Measurements from ENCODE around the gene C2orf42. TPM values are rescaled to one million over a fixed set of nuclear protein-coding genes. Genes with fewer than 3 reads are reported as not detected.
A peak's percentile ranks its signal among the peaks of the same experiment; 100 is the strongest.
"Not testable (repeated sequence)": the region's sequence is repeated elsewhere in the genome, so short reads cannot be mapped to it uniquely, and the experiment has no call there.

The C2orf42 gene
- total RNA-seq, 1 experiment from 2014 or later, result 6.8 TPM

- Mint-ChIP-seq H3K27ac (peak overlapping the region; percentile 97), H3K27me3 (ENCODE audit: low read depth) (no peaks in the 10 kb centered on the region; the same call in 1 of the 2 replicates), H3K9me3 (no peaks in the 10 kb centered on the region), H3K4me3 (peak overlapping the region; percentile 85), H3K4me1 (peaks cover 14% of the 10 kb centered on the region), H3K36me3 (no peaks in the 10 kb centered on the region)
- DNase-seq (ENCODE audit: low spot score) (no peak), ATAC-seq (no peak)
- ChIA-PET POLR2A (interaction anchor here (0.5 to 1.6 kb wide), 8 partner anchors 11 to 277 kb away, joined by 3 to 13 read pairs (median 4); partner anchors contain the start of genes MXD1 and PCYOX1), CTCF (interaction anchor here (0.7 to 1.8 kb wide), 10 partner anchors 11 to 466 kb away, joined by 3 to 12 read pairs (median 4); partner anchors contain the start of genes MXD1, PCYOX1 and SNRPG)
- TF ChIP-seq, protein P1, sequence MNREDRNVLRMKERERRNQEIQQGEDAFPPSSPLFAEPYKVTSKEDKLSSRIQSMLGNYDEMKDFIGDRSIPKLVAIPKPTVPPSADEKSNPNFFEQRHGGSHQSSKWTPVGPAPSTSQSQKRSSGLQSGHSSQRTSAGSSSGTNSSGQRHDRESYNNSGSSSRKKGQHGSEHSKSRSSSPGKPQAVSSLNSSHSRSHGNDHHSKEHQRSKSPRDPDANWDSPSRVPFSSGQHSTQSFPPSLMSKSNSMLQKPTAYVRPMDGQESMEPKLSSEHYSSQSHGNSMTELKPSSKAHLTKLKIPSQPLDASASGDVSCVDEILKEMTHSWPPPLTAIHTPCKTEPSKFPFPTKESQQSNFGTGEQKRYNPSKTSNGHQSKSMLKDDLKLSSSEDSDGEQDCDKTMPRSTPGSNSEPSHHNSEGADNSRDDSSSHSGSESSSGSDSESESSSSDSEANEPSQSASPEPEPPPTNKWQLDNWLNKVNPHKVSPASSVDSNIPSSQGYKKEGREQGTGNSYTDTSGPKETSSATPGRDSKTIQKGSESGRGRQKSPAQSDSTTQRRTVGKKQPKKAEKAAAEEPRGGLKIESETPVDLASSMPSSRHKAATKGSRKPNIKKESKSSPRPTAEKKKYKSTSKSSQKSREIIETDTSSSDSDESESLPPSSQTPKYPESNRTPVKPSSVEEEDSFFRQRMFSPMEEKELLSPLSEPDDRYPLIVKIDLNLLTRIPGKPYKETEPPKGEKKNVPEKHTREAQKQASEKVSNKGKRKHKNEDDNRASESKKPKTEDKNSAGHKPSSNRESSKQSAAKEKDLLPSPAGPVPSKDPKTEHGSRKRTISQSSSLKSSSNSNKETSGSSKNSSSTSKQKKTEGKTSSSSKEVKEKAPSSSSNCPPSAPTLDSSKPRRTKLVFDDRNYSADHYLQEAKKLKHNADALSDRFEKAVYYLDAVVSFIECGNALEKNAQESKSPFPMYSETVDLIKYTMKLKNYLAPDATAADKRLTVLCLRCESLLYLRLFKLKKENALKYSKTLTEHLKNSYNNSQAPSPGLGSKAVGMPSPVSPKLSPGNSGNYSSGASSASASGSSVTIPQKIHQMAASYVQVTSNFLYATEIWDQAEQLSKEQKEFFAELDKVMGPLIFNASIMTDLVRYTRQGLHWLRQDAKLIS (CRISPR knock-in tag; IDR thresholded peaks at IDR 0.05; ENCODE audit: borderline replicate concordance), result no peak
- TF ChIP-seq, protein P2, sequence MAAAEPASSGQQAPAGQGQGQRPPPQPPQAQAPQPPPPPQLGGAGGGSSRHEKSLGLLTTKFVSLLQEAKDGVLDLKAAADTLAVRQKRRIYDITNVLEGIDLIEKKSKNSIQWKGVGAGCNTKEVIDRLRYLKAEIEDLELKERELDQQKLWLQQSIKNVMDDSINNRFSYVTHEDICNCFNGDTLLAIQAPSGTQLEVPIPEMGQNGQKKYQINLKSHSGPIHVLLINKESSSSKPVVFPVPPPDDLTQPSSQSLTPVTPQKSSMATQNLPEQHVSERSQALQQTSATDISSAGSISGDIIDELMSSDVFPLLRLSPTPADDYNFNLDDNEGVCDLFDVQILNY (CRISPR knock-in tag; IDR thresholded peaks at IDR 0.05), result no peak
- TF ChIP-seq SMAD3 (CRISPR knock-in tag; IDR thresholded peaks at IDR 0.05; ENCODE audit: borderline replicate concordance), result no peak
Measured at GRCh38 chr2:70191244-70191735, 471 bp upstream of the C2orf42 start.

- Mint-ChIP-seq H3K4me3 (no peak overlapping the region), H3K4me1 (peaks cover 14% of the 10 kb centered on the region), H3K27me3 (ENCODE audit: low read depth) (no peaks in the 10 kb centered on the region; the same call in 1 of the 2 replicates), H3K36me3 (no peaks in the 10 kb centered on the region), H3K27ac (no peak overlapping the region), H3K9me3 (no peaks in the 10 kb centered on the region)
- DNase-seq (ENCODE audit: low spot score), result no peak
- ATAC-seq, result no peak
- ChIA-PET POLR2A (no interaction called here), CTCF (no interaction called here)
- TF ChIP-seq GRHL2 (CRISPR knock-in tag; IDR thresholded peaks at IDR 0.05; ENCODE audit: insufficient replicate concordance, severe bottlenecking) (no peak), IRF2 (CRISPR knock-in tag; IDR thresholded peaks at IDR 0.05; ENCODE audit: borderline replicate concordance, low read depth) (no peak), TP53 (CRISPR knock-in tag; IDR thresholded peaks at IDR 0.05) (no peak), SMAD4 (CRISPR knock-in tag; IDR thresholded peaks at IDR 0.05) (no peak), ZNF263 (CRISPR knock-in tag; IDR thresholded peaks at IDR 0.05; ENCODE audit: low read depth) (no peak), NR2C2 (CRISPR knock-in tag; IDR thresholded peaks at IDR 0.05) (no peak), ATF1 (CRISPR knock-in tag; IDR thresholded peaks at IDR 0.05) (no peak), CREM (CRISPR knock-in tag; IDR thresholded peaks at IDR 0.05) (no peak), ZNF219 (CRISPR knock-in tag; IDR thresholded peaks at IDR 0.05; ENCODE audit: borderline replicate concordance) (no peak), ZNF232 (CRISPR knock-in tag; IDR thresholded peaks at IDR 0.05) (no peak), CREB1 (CRISPR knock-in tag; IDR thresholded peaks at IDR 0.05) (no peak), TEAD1 (CRISPR knock-in tag; IDR thresholded peaks at IDR 0.05) (no peak), JAZF1 (CRISPR knock-in tag; IDR thresholded peaks at IDR 0.05) (no peak)
- TF ChIP-seq, protein P3, sequence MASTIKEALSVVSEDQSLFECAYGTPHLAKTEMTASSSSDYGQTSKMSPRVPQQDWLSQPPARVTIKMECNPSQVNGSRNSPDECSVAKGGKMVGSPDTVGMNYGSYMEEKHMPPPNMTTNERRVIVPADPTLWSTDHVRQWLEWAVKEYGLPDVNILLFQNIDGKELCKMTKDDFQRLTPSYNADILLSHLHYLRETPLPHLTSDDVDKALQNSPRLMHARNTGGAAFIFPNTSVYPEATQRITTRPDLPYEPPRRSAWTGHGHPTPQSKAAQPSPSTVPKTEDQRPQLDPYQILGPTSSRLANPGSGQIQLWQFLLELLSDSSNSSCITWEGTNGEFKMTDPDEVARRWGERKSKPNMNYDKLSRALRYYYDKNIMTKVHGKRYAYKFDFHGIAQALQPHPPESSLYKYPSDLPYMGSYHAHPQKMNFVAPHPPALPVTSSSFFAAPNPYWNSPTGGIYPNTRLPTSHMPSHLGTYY (CRISPR knock-in tag; IDR thresholded peaks at IDR 0.05), result no peak
- TF ChIP-seq, protein P4, sequence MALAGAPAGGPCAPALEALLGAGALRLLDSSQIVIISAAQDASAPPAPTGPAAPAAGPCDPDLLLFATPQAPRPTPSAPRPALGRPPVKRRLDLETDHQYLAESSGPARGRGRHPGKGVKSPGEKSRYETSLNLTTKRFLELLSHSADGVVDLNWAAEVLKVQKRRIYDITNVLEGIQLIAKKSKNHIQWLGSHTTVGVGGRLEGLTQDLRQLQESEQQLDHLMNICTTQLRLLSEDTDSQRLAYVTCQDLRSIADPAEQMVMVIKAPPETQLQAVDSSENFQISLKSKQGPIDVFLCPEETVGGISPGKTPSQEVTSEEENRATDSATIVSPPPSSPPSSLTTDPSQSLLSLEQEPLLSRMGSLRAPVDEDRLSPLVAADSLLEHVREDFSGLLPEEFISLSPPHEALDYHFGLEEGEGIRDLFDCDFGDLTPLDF (CRISPR knock-in tag; IDR thresholded peaks at IDR 0.05), result no peak
- TF ChIP-seq, protein P5, sequence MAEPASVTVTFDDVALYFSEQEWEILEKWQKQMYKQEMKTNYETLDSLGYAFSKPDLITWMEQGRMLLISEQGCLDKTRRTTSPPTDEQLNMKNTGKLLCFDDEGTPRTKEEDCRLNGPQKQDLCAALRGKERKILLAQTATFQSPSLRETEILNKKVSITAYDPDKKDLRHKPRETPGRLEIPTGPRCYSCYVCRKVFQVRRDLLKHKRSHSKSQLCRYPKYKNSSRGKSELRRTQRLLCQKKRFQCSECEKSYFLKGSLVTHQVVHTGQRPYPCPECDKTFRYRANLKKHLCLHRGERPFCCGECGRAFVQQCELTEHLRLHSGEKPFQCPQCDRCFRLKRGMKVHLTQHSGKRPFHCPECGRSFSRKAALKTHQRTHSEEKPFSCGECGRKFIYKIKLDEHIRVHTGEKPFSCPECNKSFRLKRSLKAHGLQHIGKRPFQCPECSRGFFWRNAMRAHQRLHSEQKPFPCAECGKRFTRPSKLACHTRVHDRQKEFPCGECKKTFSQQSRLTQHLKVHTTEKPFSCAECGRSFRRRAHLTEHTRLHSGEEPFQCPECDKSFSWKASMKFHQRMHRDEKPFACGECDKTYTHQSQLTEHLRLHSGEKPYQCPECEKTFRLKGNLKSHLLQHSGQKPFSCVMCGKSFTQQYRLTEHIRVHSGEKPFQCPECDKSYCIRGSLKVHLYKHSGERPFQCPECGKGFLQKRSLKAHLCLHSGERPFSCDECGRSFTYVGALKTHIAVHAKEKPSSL (CRISPR knock-in tag; conservative IDR thresholded peaks at IDR 0.05), result no peak
- TF ChIP-seq, protein P6, sequence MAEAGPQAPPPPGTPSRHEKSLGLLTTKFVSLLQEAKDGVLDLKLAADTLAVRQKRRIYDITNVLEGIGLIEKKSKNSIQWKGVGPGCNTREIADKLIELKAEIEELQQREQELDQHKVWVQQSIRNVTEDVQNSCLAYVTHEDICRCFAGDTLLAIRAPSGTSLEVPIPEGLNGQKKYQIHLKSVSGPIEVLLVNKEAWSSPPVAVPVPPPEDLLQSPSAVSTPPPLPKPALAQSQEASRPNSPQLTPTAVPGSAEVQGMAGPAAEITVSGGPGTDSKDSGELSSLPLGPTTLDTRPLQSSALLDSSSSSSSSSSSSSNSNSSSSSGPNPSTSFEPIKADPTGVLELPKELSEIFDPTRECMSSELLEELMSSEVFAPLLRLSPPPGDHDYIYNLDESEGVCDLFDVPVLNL (CRISPR knock-in tag; IDR thresholded peaks at IDR 0.05; ENCODE audit: borderline replicate concordance, low read depth), result no peak
Measured at GRCh38 chr2:70188460-70188859, 2.4 kb downstream of the C2orf42 start.

- DNase-seq (ENCODE audit: low spot score); H3K36me3 Mint-ChIP-seq; CTCF ChIA-PET; H3K27me3 Mint-ChIP-seq (ENCODE audit: low read depth); H3K27ac Mint-ChIP-seq; ATAC-seq; POLR2A ChIA-PET; H3K9me3 Mint-ChIP-seq; H3K4me3 Mint-ChIP-seq: not testable (repeated sequence)
- peaks cover 14% of the 10 kb centered on the region for H3K4me1 Mint-ChIP-seq
Measured at GRCh38 chr2:70187170-70187569, 3.6 kb downstream of the C2orf42 start.
